ENCODE measurements around the gene DACT3.

Gene DACT3

GRCh38 chr19:46668662-46669061 is 7.7 kb upstream of the DACT3 start:
- no peak for DNase-seq (ENCODE audit: low spot score)

GRCh38 chr19:46665072-46665471 is 4.1 kb upstream of the DACT3 start:
- no peak for DNase-seq (ENCODE audit: low spot score)

DNA sequence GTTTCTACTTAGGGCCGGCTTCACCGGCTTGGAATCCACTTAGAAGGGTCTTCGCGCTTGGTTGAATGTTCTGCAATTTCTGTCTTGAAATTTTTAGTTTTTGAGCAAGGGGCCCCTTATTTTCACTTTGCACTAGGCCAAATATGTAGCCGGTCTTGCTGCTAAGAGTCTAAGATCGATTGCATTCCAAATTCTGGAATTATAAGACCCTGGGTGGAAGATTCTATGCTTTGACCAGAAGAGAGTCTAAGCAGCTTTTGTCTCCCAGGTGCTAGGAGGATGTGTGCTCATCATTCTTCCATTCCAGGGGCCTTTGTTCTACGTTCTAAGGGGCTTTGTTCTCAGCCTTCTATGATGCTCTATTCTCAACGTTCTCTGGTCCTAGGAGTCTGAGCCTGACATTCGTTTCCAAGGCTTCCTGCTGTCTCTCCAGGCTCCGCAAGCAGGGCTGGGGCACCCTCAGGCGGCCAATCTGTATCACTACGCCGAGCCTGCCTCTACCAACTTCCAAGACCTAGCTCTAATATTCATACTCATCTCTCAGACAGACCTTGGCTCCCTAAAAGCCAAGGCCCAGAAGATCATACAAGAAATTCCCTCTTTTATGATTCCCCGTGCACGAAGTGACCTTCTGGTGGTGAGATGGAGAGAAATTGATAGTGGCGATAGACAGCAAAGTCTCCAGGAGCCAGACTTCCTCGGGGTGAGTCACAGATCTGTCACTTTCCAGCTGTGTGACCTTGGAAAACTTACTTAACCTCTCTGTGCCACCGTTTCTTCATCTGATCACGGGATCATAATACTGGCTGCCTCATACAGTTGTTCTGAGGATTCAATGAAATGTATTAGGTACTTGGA is 982 bp upstream of the DACT3 start:
- DNase-seq (ENCODE audit: low spot score): peak; percentile 87

GRCh38 chr19:46660551-46661019 is 397 bp downstream of the DACT3 start:
- DNase-seq (ENCODE audit: low spot score): no peak

DNA sequence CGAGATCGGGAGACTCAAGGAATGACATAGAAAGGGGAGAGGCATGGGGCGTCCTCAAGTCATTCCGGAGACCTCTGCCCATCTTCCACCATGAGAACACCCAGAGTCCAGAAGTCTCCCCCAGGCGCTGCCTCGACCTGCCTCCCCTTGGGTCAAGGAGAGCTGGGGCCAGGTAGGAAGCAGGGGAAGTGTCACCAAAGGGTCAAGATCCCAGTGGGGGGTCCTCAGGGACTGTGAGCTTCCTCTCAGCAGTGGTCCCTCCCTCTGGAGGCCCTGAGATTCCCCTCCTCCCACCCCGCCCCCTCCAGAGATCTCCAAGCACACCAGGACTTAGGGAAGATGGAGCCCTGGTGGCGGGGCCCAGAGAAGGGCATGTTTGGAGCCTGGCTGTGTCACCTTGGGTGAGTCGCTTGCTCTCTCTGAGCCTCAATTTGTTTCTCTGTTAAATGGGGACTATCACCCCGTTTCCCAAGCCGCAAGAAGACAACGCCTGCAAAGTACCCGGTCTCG is 919 bp downstream of the DACT3 start:
- peak; percentile 71 for DNase-seq (ENCODE audit: low spot score)

DNA sequence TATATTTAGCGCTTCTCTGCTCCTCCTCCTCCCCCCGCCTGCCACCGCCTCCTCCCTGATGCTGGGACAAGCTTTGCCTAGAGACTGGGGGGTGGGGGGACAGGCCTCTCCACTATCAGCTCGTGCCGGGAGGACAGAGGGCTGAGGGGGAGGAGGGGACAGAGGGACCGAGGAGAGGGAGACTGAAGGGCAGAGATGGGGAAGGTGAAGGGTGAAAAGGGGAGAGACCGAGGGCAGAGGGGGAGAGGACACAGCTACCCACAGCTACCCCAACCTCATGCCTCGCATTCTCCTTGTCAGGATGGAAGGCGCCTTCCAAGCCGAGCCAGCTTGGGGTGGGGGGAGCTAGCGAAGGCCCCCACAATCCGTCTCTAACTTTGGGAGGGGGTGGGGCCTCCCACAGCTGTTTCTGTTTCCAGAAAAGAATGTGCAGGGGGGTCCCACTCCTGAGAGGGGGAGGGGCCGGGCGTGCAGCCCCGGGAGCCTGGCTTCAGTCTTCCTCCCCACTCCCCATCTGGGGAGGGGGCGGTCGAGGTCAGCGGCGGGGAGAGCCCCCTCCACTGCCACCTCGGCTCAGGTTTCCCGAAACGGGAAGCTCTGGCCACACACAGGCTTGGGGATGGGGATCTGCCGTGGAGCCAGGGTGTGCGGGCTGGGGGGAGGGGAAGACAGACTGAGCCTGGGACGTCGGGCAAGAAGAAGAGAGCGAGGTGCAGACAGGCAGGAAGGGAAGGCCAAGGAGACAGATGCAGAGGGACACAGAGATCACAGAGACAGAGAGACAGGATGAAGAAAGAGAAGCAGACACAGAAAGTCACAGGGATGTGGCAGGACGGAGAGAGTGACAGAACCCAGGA is 1.6 kb downstream of the DACT3 start:
- DNase-seq (ENCODE audit: low spot score): peak; percentile 78

- DNase-seq (ENCODE audit: low spot score): no peak
Observed at GRCh38 chr19:46656541-46656940, 4.4 kb downstream of the DACT3 start.

DNA sequence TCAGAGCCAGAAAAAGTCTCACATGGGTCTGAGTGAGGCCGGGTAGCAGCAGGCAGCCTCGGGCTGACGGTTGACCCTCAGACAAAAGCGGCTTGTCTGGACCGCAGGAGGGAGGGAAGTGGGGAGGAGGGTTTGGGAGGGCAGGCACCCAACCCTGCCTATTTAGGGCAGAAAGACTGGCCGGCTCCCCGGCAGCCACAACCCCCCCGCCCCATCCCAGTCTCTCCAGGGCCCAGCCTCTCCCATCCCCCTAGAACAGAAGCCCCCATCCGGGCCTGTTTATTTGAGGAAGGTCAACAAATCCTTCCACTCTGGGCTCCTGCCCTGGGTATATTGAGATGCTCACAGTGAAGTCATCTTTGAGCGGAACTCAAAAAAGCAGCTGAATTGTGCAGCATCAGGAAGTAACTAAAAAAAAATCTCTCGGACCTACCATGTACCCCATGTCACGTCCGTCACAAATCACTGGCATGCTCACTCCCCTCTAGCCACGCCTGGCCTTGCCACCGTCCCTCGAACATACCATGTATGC is 6.3 kb downstream of the DACT3 start:
- peak; percentile 64 for DNase-seq (ENCODE audit: low spot score)

GRCh38 chr19:46650445-46650844 is 10.5 kb downstream of the DACT3 start:
- no peak for DNase-seq (ENCODE audit: low spot score)

DNA sequence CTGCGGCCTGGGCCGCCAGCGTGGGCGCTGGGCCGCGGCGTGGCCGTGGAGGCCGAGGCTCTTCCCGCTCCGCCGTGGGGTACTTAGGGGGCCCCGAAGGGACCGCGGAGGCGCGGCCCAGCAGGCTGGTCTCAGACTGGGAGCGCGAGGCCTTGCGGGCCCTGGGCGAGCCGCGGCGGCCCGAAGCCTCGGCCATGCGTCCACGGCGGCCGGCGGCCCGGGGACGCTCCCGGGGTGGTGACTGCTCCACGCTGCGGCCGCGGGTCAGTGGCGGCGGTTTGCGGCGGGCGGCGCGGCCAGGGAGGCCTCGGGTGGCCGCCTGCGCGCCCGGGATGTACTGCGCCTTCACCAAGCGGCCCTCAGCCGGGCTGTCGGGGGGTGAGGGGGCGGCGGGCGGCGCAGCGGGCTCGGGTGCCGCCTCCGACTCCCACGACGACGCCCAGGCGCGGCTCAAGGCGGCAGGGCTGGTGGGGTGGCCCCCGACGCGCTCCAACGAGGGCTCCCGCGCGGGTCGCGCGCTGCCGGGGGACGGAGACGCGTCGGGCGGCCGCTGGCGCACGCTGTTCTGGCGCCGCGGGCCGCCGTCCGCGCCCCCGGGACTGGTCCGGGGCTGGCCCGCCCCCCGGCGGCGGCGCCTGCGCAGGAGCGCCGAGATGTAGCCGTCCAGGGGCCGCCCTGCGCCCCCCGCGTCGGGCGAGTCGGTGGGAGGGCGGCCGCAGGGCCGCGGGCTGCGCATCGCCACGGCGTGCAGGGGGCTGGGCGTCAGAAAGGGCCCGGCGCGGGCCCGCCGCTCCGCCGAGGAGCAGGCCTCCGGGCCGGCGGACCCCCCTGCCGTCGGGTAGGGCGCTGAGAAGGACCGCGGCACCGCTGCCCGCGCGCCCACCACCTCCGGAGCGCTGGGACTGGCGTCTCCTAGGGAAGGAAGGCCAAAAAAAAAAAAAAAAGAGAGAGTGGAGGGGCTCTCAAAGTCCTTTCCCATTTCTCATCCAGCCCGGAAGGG is 11.7 kb downstream of the DACT3 start:
- no peak for DNase-seq (ENCODE audit: low spot score)

GRCh38 chr19:46648060-46648960 is 12.7 kb downstream of the DACT3 start:
- no peak for DNase-seq (ENCODE audit: low spot score)

- no peak for DNase-seq (ENCODE audit: low spot score)
Observed at GRCh38 chr19:46646402-46646801, 14.6 kb downstream of the DACT3 start.

GRCh38 chr19:46644720-46645119 is 16.3 kb downstream of the DACT3 start:
- no peak for DNase-seq (ENCODE audit: low spot score)

DNA sequence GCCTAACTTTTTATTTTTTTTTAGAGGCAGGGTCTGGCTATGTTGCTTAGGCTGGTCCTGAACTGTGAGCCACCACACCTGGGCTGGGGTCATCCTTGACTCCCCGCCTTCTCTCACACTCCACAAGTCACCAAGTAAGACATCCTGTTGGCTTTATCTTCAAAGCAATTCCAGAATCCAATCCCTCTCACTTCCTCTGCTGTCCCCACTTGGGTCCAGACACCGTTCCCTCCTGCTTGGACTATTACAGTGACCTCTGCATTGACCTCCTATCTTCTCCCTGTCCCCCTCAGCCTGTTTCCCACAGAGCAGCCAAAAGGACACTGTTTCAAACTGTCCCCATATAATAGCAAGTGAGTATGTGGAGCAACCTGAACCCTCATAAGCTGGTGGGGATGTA is 20.3 kb downstream of the DACT3 start:
- DNase-seq (ENCODE audit: low spot score): no peak

- no peak for DNase-seq (ENCODE audit: low spot score)
Observed at GRCh38 chr19:46639358-46640182, 21.4 kb downstream of the DACT3 start.

DNA sequence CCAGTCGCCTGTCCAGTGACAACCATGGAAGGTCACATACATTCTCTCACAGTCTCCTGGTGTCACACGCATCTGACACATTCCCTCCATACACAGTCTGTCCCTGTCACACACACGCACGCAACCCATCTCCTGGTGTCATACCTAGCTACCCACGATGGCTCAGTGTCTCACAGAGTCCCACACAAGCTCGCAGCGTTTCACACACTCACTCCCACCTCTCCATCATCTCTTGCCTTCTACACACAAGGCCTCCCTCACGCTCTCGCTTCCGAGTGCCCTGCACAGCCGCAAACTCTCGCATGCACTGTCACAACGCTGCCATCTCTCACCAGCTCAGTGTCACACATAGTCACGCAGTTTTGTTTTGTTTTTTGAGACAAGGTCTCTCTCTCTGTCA is 23.8 kb downstream of the DACT3 start:
- DNase-seq (ENCODE audit: low spot score): no peak

GRCh38 chr19:46635920-46636761 is 24.8 kb downstream of the DACT3 start, which contains the start of gene GNG8:
TSS of gene GNG8 (minus strand) at chr19:46636202. CDS start at chr19:46634682, 1,520 bp downstream.
- DNase-seq (ENCODE audit: low spot score): no peak

DNA sequence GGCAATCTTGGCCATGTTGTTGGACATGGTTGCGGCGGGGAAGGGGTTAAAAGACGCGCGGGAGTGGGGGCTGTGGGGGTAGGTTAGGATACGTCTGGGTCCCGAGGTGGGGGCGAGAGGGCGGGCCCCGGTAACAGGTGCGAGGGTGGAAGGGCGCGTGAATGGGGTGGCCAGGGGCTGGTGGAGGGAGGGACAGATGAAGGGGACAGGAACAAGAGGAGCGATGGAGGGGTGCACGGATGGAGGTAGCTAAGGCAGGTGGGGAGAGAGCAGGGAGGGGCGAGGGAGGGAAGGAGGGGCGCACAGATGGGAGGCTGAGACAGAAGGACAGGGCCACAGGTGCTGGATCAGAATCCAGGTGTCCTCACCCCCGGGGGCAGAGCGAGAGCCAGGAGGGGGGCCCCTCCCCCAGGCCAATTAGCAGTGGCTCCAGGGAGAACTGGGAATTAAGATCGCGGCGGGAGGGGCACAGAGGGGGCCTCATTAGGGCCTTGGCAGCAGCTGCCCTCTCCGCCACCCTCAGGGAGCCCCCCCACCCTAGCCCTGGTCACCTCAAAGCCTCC is 26.2 kb downstream of the DACT3 start:
- no peak for DNase-seq (ENCODE audit: low spot score)

Data from ecto neural progenitor cell (in vitro differentiated cells).